SW480 (cell line): ENCODE results near the gene ZFHX2.
"Not testable (repeated sequence)": the region's sequence is repeated elsewhere in the genome, so short reads cannot be mapped to it uniquely, and the experiment has no call there.

Experiments used
- DNase-seq: peaks from one replicate; pipeline ENCODE4 v3.0.0-alpha.2; 2016; ENCODE audit warnings: low spot score

The ZFHX2 gene

DNA sequence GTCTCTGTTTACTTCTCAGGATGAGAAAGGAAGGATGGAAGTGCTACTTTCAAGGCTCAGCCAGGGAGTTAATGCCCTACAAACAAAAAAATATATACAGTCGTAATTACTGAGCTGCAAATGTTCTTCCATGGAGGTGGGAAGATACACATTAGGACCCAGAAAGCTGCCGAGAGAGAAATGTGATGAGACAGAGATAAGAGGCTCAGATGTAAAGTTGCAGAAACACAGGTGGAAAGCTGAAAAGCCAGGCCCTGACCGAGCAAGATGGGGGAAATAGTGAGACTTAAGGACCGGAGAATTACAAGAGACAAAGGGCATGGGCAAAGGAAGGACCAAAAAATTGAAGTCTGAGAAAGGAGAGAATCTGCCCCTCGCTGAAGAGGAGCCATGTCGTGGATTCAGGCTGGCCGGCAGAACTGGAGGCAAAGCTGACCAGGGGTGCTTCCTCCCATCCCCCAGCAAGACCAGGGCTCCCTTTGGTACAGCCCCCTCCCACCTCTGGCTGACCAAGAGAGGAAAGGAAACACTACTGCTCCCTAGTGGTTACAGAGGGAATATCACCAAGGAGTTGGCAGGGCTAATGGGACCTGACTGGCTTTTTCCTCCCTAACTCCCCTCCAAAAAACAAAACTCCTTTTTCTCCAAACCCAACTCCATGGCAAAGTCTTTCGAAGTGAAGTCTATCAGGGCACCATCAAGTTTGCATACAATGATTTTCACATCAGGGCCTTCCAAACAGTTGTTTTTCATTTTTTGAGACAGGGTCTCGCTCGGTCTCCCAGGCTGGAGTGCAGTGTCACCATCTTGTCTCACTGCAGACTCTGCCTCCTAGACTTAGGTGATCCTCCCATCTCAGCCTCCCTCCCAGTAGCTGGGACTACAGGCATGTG lies 12.1 kb downstream of the ZFHX2 start:
- DNase-seq, result peak; percentile 20

DNA sequence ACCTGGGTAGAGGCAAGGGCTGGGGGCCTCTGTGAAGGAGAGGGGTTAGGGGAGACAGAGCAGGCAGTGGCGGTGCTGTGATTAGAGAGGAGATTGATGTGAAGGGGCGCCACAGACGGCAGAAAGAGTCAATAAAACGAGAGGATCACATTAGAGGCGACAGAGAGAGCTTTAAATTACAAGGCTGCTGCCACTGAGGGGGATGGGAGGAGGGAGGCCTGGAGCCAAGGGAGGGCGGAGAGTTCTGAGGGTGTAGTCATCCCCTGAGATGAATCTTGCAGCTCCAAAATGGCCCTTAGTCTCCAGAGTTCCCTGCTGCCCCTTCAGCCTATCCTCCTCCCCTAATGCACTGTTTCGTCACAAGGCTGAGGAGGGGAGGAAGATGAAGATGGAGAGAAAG lies 12.8 kb downstream of the ZFHX2 start:
- DNase-seq, result no peak

DNA sequence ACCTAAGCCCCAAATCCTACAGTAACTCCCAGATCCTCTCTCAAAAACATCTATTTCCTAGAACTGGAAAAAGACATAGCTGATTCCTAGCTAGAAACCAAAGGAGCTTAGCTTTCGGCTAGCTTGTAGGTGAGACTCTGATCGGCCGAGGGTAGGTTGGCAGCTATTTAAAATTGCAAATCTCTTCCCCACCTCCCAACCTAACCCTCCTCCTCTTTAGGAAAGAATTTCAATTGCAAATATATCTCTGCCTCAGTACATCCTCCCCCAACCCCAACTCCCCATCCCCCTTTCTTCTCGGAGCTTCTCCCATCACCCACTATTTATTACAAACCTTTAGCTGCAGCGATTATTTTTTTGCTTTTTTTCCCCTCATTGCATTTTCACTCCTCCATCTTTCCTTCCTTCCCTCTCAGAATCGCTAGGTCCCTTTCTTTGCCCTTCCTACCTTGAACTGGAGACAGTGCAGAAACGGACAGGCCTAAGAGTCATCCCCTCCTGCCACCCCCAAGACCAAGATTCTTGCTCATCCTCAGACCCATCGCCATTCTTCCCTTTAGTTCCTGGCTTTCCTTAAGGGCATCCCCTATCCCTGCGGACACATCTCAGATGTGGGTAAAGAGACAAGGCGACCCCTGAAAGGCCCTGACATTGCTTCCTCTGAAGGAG lies 13.4 kb downstream of the ZFHX2 start:
- DNase-seq, result no peak

- DNase-seq, result no peak
Observed at GRCh38 chr14:23537351-23538049, 14.1 kb downstream of the ZFHX2 start.

DNA sequence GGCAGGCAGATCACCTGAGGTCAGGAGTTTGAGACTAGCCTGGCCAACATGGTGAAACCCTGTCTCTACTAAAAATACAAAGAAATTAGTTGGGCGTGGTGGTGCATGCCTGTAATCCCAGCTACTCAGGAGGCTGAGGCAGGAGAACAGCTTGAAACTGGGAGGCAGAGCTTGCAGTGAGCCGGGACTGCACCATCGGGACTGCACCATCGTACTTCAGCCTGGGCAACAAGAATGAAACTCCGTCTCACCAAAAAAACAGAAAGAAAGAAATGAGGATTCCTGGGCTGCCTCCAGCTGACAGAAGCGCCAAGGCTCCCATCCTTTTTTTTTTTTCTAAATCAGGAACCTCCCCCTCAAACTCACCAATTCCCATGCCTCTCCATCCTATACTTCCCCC lies 14.7 kb downstream of the ZFHX2 start:
- not testable (repeated sequence) for DNase-seq

- no peak for DNase-seq
Observed at GRCh38 chr14:23536494-23536893, 15.1 kb downstream of the ZFHX2 start.

DNA sequence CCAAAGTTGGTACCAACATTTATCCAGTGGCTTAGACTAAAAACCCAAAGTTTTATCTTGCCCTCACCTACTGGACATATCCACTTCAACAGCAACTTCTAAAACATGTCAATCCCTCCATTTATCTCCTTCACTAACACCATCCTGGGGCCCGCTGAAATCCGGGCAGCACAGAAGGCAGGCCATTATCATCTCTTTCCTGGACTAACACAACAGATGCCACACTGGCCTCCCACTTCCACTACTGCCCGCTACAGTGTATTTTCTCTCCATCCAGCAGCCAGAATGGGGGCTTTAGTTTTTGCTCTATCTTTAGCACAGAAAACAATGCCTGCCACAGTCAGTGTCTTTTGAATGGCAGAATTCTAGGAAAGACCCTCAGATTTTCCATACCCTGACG lies 15.6 kb downstream of the ZFHX2 start:
- DNase-seq, result no peak

- no peak for DNase-seq
Observed at GRCh38 chr14:23533652-23534435, 17.7 kb downstream of the ZFHX2 start.

DNA sequence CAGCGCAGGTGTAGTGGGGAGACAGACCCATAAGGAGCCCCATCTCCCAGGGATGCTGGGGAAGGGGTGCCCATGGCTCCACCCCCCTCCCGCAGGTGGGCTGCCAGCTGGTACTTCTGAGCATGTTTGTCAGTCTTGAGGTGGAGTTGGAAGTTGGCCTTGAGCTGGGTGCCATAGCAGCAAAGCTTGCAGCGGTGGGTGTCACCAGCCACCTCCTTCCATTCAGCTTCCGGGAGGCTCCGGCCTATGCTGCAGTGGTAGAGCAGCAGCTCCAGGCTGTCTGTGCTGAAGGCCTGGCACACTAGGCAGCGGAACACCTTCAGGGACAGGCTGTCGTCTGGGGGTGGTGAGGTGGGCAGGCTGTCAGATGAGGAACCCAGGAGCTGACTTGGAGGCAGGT lies 18.9 kb downstream of the ZFHX2 start:
- DNase-seq, result no peak

- no peak for DNase-seq
Observed at GRCh38 chr14:23531391-23531790, 20.2 kb downstream of the ZFHX2 start.

- DNase-seq, result no peak
Observed at GRCh38 chr14:23530375-23531055, 21.1 kb downstream of the ZFHX2 start.

DNA sequence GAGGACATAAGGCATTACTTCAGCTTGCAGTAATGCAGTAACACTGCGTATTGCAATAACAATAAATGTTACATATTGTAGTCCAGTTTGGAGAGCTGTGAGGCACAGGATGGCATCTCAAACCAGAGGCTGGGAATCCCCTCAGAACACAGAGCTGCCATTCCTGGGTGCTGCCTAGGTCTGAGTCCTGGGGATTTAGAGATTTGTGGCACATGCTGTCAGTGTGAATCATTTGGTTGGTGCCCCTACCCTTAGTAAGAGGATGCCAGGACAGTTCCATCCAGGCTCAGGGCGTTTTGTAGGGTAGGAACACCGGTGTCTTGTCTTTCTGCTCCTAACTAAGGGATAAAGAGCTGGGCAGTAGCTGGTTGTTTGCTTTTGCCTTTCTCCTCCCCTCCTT lies 22.5 kb downstream of the ZFHX2 start:
- no peak for DNase-seq

DNA sequence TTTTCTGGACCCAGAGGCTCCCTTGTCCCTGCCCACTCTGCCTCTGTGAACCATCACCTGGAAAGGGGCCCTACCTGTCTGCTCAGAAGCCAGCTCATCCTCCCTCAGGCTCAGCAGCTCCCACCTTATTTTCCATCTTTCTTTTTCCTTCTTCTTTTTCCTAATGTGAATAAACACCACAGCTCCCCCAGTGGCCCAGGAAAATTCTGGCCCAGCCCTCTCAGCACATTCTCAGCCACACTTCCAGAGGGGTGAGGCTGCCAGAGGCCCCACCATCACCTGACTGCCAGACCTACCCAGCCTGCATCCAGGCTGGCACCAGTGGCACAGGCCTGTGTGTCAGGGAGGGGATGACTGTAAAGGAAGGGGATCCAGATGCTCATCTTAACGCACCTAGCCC lies 23.0 kb downstream of the ZFHX2 start:
- no peak for DNase-seq

GRCh38 chr14:23525611-23526010 lies 26.0 kb downstream of the ZFHX2 start:
- no peak for DNase-seq

GRCh38 chr14:23524954-23525353 lies 26.6 kb downstream of the ZFHX2 start:
- DNase-seq, result no peak

DNA sequence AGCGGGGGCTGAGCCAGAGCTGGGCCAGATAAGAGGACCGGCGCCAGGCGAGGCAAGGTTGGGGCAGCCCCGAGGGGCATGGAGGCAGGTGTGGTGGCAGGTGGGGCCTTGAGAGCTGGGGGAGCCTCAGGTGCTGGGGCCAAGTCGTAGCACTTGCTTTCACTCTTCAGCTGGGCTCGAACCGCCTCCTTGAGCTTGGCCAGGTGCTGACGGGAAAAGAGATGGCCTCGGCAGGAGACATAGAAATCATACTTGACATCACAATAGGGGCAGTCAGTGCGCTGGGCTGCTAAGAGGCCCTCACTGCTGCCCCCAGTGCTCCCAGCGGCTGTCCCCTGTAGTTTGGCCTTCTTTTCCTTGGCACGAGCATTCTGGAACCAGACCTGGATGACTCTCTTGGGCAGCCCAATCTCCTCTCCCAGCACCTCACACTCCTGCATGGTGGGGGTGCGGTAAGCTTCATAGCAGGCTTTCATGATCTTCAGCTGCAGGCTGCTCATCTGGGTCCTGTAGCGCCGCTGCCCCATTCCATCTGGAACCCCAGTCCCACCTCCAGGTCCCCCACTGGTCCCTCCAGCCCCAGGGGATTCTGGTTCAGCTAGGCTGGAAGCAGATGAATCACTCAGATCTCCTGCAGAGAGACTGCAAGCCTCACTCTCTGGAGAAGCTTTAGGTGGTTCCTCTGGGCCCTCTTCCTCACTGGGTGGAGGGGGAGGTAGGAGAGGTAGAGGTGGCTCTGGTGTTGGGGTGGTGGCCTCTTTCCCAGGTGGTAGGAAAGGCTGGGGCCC lies 28.1 kb downstream of the ZFHX2 start:
- no peak for DNase-seq

DNA sequence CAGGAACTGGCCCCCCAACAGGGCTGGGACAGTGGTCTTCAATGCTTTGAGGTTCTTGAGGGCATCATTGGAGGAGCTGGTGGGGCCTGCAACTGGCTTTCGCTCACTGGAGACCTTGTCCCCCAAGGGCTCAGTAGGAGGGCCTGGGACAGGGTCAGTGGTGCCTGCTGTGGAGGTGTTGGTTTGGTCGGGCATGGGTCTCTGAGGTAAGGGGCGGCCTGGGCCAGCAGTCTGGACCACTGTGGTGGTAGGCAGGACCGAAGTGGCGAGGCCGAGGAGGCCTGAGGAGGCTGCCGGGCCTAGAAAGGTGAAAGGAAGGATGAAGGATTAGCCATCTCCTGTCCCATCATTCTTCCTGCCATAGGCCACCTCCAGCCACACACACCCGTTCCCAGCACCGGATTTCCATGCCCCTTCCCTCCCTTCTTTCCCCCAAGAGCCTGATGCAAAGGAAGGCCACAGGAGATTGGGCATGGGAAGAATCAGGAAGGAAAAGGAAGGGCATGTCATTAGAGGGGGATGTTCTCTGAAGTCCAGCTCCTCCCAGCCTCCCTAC lies 28.8 kb downstream of the ZFHX2 start:
- no peak for DNase-seq

GRCh38 chr14:23521785-23522640 lies 29.6 kb downstream of the ZFHX2 start:
- DNase-seq, result no peak

GRCh38 chr14:23520899-23521533 lies 30.5 kb downstream of the ZFHX2 start:
- DNase-seq, result no peak
